ENCODE measurements around the gene LRMDA.

- TF ChIP-seq CTCF (IDR thresholded peaks at IDR 0.05): no peak
- TF ChIP-seq POLR2AphosphoS5 (IDR thresholded peaks at IDR 0.05): no peak
Measured at GRCh38 chr10:75470901-75471300, 39.5 kb downstream of the LRMDA start.
